Subcutaneous adipose tissue (tissue), 4 donors: ENCODE results near the gene BEAN1. TPM values are rescaled to one million over a fixed set of nuclear protein-coding genes. Genes with fewer than 3 reads are reported as not detected.

Experiments used
- CTCF ChIP-seq: fragments of 450-650 bp; IDR thresholded peaks from one replicate; pipeline ENCODE4 v1.5.1; 2016; ENCODE audit warnings: low read depth, mild to moderate bottlenecking, control low read depth, antibody characterized with exemption, moderate library complexity
- total RNA-seq, 4 donors: library from RNA; depleted of rRNA; stranded (reverse); fragments of >200 nt; gene quantifications; one replicate each; pipeline ENCODE4 v1.1.0, GENCODE V29; 2016

BEAN1 gene
- total RNA-seq, 4 donors from 2014 or later, result 0.88 TPM; not detected in 3

- no peak for TF ChIP-seq CTCF
Measured at GRCh38 chr16:66397736-66398433, 29.2 kb upstream of the BEAN1 start.

GRCh38 chr16:66399031-66399430 lies 28.1 kb upstream of the BEAN1 start:
- no peak for TF ChIP-seq CTCF

GRCh38 chr16:66399930-66400329 lies 27.2 kb upstream of the BEAN1 start:
- TF ChIP-seq CTCF, result no peak

GRCh38 chr16:66400503-66401380 lies 26.4 kb upstream of the BEAN1 start:
- TF ChIP-seq CTCF, result no peak

- no peak for TF ChIP-seq CTCF
Measured at GRCh38 chr16:66401610-66402009, 25.5 kb upstream of the BEAN1 start.

GRCh38 chr16:66402166-66402565 lies 24.9 kb upstream of the BEAN1 start:
- TF ChIP-seq CTCF, result no peak

- TF ChIP-seq CTCF, result no peak
Measured at GRCh38 chr16:66402591-66403230, 24.4 kb upstream of the BEAN1 start.
